NCI-H2171 (cell line): ENCODE results near the gene FPGS.

ENCODE experiments used
- DNase-seq: peaks from one replicate; lab custom pipeline; 2025; lab: John Stamatoyannopoulos, UW

FPGS gene

GRCh38 chr9:127860260-127860659, 57.6 kb downstream of the FPGS start:
- no peak for DNase-seq

- DNase-seq: no peak
Measured at GRCh38 chr9:127860779-127861178, 58.1 kb downstream of the FPGS start.

GRCh38 chr9:127862075-127863011, 59.7 kb downstream of the FPGS start:
- DNase-seq: no peak

GRCh38 chr9:127863191-127863621, 60.5 kb downstream of the FPGS start:
- DNase-seq: no peak
